Measurements from ENCODE around the gene P2RY11.

The P2RY11 gene

DNA sequence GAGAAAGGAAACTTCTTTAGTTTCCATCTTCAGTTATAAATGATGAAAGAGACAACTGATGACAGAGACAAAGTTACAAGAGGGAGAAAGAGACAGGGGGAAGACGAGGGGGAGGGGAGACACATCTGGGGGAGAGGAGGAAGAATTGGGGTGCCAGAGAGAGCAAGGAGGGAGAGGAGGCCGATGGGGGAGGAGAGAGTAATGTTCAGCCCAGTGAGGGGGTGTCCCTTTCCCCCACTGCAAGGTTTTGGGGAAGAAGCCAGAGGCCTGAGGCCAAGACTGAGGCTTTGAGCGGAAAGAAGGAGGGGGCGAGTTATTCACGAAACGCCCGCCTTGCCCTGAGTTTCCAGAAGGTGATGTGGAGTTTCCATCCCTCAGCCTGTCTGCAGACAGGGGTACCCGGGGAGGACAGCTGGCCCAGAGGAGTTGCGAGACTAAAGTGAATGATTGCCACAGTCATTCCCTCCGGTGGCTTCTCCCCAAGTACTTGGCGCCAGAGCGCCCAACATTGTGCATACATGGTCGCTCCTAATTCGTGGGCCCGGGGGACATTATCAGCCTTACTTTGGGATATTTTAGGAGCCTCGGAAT is 5.9 kb upstream of the P2RY11 start:
- peak overlapping the region; percentile 98 for H3K4me2 ChIP-seq (ENCODE audit: low read depth, low read length, poor library complexity, severe bottlenecking)

DNA sequence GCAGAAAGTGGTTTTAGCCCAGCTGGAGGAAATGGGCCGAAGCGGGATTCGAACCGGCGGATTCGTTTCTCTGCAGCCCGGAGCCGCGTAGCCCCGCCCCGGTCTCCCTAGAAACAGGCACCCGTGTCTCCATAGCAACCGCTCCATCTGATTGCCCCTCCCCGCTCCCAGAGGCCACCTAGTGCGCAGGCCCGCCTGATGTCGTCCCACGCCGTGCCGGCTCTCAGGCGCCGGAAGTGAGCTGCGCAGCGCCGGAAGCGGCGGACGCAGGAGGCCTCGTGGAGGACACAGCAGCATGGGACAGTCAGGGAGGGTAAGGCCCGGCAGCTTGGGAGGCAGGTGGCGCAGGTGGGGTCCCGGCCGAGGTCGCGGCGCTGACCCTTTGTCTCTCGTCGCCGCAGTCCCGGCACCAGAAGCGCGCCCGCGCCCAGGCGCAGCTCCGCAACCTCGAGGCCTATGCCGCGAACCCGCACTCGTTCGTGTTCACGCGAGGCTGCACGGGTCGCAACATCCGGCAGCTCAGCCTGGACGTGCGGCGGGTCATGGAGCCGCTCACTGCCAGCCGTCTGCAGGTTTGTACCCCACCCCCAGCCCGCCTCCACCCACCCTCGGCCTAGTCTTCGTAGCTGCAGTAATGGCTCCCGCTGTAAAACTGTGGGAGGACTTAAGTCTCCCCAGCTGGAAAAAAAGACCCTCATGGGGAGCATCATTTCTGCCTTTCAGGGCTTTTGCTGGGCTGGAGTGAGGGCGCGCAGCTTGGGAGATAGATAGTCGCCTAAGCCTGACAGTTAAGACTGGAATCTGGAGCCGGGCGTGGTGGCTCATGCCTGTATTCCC is 5.2 kb upstream of the P2RY11 start, which contains the start of gene PPAN:
Gene PPAN (plus strand): TSS at position 263 of the 837 bp plus-strand sequence. CDS start 33 bp downstream, at position 296.
- TF ChIP-seq, protein P1, sequence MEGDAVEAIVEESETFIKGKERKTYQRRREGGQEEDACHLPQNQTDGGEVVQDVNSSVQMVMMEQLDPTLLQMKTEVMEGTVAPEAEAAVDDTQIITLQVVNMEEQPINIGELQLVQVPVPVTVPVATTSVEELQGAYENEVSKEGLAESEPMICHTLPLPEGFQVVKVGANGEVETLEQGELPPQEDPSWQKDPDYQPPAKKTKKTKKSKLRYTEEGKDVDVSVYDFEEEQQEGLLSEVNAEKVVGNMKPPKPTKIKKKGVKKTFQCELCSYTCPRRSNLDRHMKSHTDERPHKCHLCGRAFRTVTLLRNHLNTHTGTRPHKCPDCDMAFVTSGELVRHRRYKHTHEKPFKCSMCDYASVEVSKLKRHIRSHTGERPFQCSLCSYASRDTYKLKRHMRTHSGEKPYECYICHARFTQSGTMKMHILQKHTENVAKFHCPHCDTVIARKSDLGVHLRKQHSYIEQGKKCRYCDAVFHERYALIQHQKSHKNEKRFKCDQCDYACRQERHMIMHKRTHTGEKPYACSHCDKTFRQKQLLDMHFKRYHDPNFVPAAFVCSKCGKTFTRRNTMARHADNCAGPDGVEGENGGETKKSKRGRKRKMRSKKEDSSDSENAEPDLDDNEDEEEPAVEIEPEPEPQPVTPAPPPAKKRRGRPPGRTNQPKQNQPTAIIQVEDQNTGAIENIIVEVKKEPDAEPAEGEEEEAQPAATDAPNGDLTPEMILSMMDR (conservative IDR thresholded peaks at IDR 0.05; ENCODE audit: low read length), result no peak
- no peak for TF ChIP-seq EZH2phosphoT487 (IDR thresholded peaks at IDR 0.05; ENCODE audit: borderline replicate concordance)
- Histone ChIP-seq H3F3A (ENCODE audit: low read depth) (peaks cover 14% of the 10 kb centered on the region), H3K4me2 (ENCODE audit: low read depth, low read length, poor library complexity, severe bottlenecking) (peak within 1 kb of the TSS; percentile 98), H3K4me3 (ENCODE audit: low read length, poor library complexity, severe bottlenecking) (peak within 1 kb of the TSS; percentile 90), H4K20me1 (ENCODE audit: insufficient read depth, low read length, poor library complexity, severe bottlenecking) (peaks cover 37% of the 10 kb centered on the region), H3K79me2 (ENCODE audit: insufficient read depth, low read length) (peaks cover 51% of the 10 kb centered on the region), H3K9me3 (ENCODE audit: insufficient read depth, low read depth, low read length) (no peaks in the 10 kb centered on the region), H2AFZ (ENCODE audit: low read length) (no peak within 1 kb of the TSS), H3K36me3 (ENCODE audit: insufficient read depth, low read length) (peaks cover 36% of the 10 kb centered on the region; the same call in 1 of the 2 replicates), H3K27me3 (ENCODE audit: insufficient read depth, low read length, poor library complexity, severe bottlenecking) (no peaks in the 10 kb centered on the region), H3K9me2 (replicated peaks; ENCODE audit: low read depth, low read length) (no peaks in the 10 kb centered on the region), H3K4me1 (ENCODE audit: insufficient read depth, low read length, poor library complexity, severe bottlenecking) (peaks cover 40% of the 10 kb centered on the region), H3K9ac (ENCODE audit: low read depth, low read length, poor library complexity, severe bottlenecking) (peak within 1 kb of the TSS; percentile 99)

More for the DNA sequence above, 5.9 kb upstream of the P2RY11 start:
- peaks cover 33% of the 10 kb centered on the region for H4K20me1 ChIP-seq (ENCODE audit: insufficient read depth, low read length, poor library complexity, severe bottlenecking)
- peak overlapping the region; percentile 90 for H3K4me3 ChIP-seq (ENCODE audit: low read length, poor library complexity, severe bottlenecking)
- H3K9ac ChIP-seq (ENCODE audit: low read depth, low read length, poor library complexity, severe bottlenecking), result peak overlapping the region; percentile 99
- no peaks in the 10 kb centered on the region for H3K9me2 ChIP-seq (replicated peaks; ENCODE audit: low read depth, low read length)
- TF ChIP-seq, protein P1 (conservative IDR thresholded peaks at IDR 0.05; ENCODE audit: low read length), result no peak
- no peak for TF ChIP-seq EZH2phosphoT487 (IDR thresholded peaks at IDR 0.05; ENCODE audit: borderline replicate concordance)
- no peaks in the 10 kb centered on the region for H3K9me3 ChIP-seq (ENCODE audit: insufficient read depth, low read depth, low read length)
- peaks cover 43% of the 10 kb centered on the region for H3K79me2 ChIP-seq (ENCODE audit: insufficient read depth, low read length)
- H2AFZ ChIP-seq (ENCODE audit: low read length), result no peak overlapping the region
- peaks cover 14% of the 10 kb centered on the region for H3F3A ChIP-seq (ENCODE audit: low read depth)
- H3K27me3 ChIP-seq (ENCODE audit: insufficient read depth, low read length, poor library complexity, severe bottlenecking), result no peaks in the 10 kb centered on the region
- peaks cover 40% of the 10 kb centered on the region for H3K4me1 ChIP-seq (ENCODE audit: insufficient read depth, low read length, poor library complexity, severe bottlenecking)
- peaks cover 29% of the 10 kb centered on the region; the same call in 1 of the 2 replicates for H3K36me3 ChIP-seq (ENCODE audit: insufficient read depth, low read length)

DNA sequence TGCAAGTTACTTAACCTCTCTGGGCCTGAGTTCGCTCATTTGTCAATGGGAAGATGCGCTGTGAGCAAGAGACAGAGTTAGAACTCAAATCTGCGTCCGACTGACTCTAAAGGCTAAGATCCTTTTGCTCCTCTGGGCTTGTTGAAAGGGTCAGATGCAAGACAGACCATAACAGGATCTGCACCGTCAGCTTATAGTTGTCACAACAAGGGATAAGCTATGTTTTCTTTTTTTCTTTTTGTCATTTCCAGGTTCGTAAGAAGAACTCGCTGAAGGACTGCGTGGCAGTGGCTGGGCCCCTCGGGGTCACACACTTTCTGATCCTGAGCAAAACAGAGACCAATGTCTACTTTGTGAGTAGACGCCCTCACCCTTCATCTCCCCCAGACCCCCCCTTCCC is 4.2 kb upstream of the P2RY11 start:
- Histone ChIP-seq H3K27me3 (ENCODE audit: insufficient read depth, low read length, poor library complexity, severe bottlenecking) (no peaks in the 10 kb centered on the region), H3K36me3 (ENCODE audit: insufficient read depth, low read length) (peaks cover 39% of the 10 kb centered on the region; the same call in 1 of the 2 replicates), H4K20me1 (ENCODE audit: insufficient read depth, low read length, poor library complexity, severe bottlenecking) (peaks cover 44% of the 10 kb centered on the region), H2AFZ (ENCODE audit: low read length) (no peak overlapping the region), H3K9me2 (replicated peaks; ENCODE audit: low read depth, low read length) (no peaks in the 10 kb centered on the region), H3K9ac (ENCODE audit: low read depth, low read length, poor library complexity, severe bottlenecking) (peak overlapping the region; percentile 99), H3F3A (ENCODE audit: low read depth) (peaks cover 17% of the 10 kb centered on the region), H3K4me3 (ENCODE audit: low read length, poor library complexity, severe bottlenecking) (peak overlapping the region; percentile 90), H3K9me3 (ENCODE audit: insufficient read depth, low read depth, low read length) (no peaks in the 10 kb centered on the region), H3K79me2 (ENCODE audit: insufficient read depth, low read length) (peaks cover 51% of the 10 kb centered on the region), H3K4me2 (ENCODE audit: low read depth, low read length, poor library complexity, severe bottlenecking) (peak overlapping the region; percentile 96), H3K4me1 (ENCODE audit: insufficient read depth, low read length, poor library complexity, severe bottlenecking) (peaks cover 36% of the 10 kb centered on the region)
- TF ChIP-seq EZH2phosphoT487 (IDR thresholded peaks at IDR 0.05; ENCODE audit: borderline replicate concordance), result no peak
- TF ChIP-seq, protein P1 (conservative IDR thresholded peaks at IDR 0.05; ENCODE audit: low read length), result no peak

Measured in Loucy (cell line).